Measurements from ENCODE around the gene NAGK. TPM values are rescaled to one million over a fixed set of nuclear protein-coding genes. Genes with fewer than 3 reads are reported as not detected.

Gene NAGK
- total and polyA plus RNA-seq, 12 donors = 56.8 to 262 (median 85.1) TPM

GRCh38 chr2:71120195-71120594, 51.7 kb downstream of the NAGK start:
- Histone ChIP-seq H3K27ac (no peak overlapping the region), H3K9me3 (replicated peaks in 1 of 3) (no peaks in the 10 kb centered on the region), H3K27me3 (no peaks in the 10 kb centered on the region), H3K4me3 (no peak overlapping the region), H3K36me3 (replicated peaks in 1 of 2) (peaks cover 0 to 29% of the 10 kb centered on the region in 2 donors), H3K4me1 (replicated peaks in 1 of 2) (no peaks in the 10 kb centered on the region)
- intact Hi-C loops (cut with DNase I) = no loop called here
- no peak for DNase-seq
- WGBS, 4 donors = 90% methylated on average over 6 of the region's 6 CpGs
- TF ChIP-seq, protein P1, sequence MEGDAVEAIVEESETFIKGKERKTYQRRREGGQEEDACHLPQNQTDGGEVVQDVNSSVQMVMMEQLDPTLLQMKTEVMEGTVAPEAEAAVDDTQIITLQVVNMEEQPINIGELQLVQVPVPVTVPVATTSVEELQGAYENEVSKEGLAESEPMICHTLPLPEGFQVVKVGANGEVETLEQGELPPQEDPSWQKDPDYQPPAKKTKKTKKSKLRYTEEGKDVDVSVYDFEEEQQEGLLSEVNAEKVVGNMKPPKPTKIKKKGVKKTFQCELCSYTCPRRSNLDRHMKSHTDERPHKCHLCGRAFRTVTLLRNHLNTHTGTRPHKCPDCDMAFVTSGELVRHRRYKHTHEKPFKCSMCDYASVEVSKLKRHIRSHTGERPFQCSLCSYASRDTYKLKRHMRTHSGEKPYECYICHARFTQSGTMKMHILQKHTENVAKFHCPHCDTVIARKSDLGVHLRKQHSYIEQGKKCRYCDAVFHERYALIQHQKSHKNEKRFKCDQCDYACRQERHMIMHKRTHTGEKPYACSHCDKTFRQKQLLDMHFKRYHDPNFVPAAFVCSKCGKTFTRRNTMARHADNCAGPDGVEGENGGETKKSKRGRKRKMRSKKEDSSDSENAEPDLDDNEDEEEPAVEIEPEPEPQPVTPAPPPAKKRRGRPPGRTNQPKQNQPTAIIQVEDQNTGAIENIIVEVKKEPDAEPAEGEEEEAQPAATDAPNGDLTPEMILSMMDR (IDR thresholded peaks at IDR 0.05) = no peak
- TF ChIP-seq POLR2A (IDR thresholded peaks at IDR 0.05) = no peak

- intact Hi-C loops (cut with DNase I) = no loop called here
- no peak overlapping the region for H3K4me3 ChIP-seq
- TF ChIP-seq, protein P1 (IDR thresholded peaks at IDR 0.05) = no peak
- no peak for TF ChIP-seq POLR2A (IDR thresholded peaks at IDR 0.05)
- 93 to 100% (median 100%) methylated on average over 1 of the region's 1 CpG for WGBS, 4 donors
- peaks cover 4 to 11% of the 10 kb centered on the region in 2 donors for H3K4me1 ChIP-seq (replicated peaks in 1 of 2)
- H3K9me3 ChIP-seq (replicated peaks in 1 of 3) = no peaks in the 10 kb centered on the region
- DNase-seq = no peak
- H3K27ac ChIP-seq = no peak overlapping the region
- H3K27me3 ChIP-seq = no peaks in the 10 kb centered on the region
- peaks cover 0 to 26% of the 10 kb centered on the region in 2 donors for H3K36me3 ChIP-seq (replicated peaks in 1 of 2)
Observed at GRCh38 chr2:71121479-71121878, 53.0 kb downstream of the NAGK start.

- Histone ChIP-seq H3K4me1 (replicated peaks in 1 of 2) (peaks cover 4 to 23% of the 10 kb centered on the region in 2 donors), H3K27me3 (no peaks in the 10 kb centered on the region), H3K27ac (no peak overlapping the region), H3K36me3 (replicated peaks in 1 of 2) (peaks cover 0 to 25% of the 10 kb centered on the region in 2 donors), H3K9me3 (replicated peaks in 1 of 3) (no peaks in the 10 kb centered on the region), H3K4me3 (no peak overlapping the region)
- intact Hi-C loops (cut with DNase I) = no loop called here
- WGBS, 4 donors = 92 to 98% (median 96%) methylated on average over 7 of the region's 7 CpGs
- TF ChIP-seq, protein P1 (IDR thresholded peaks at IDR 0.05) = no peak
- TF ChIP-seq POLR2A (IDR thresholded peaks at IDR 0.05) = no peak
- DNase-seq = no peak
Observed at GRCh38 chr2:71122387-71123298, 54.2 kb downstream of the NAGK start.

GRCh38 chr2:71125506-71126294, 57.3 kb downstream of the NAGK start:
- intact Hi-C loops (cut with DNase I) = no loop called here
- peak; percentile 38 to 70 (median 67) for DNase-seq
- H3K27me3 ChIP-seq = no peaks in the 10 kb centered on the region
- peaks cover 4 to 37% of the 10 kb centered on the region in 2 donors for H3K4me1 ChIP-seq (replicated peaks in 1 of 2)
- H3K27ac ChIP-seq = peak overlapping the region in 2 of 5 donors; percentile 3 to 32
- TF ChIP-seq POLR2A (IDR thresholded peaks at IDR 0.05) = no peak
- TF ChIP-seq, protein P1 (IDR thresholded peaks at IDR 0.05) = no peak
- no peak overlapping the region for H3K4me3 ChIP-seq
- H3K36me3 ChIP-seq (replicated peaks in 1 of 2) = peaks cover 0 to 9% of the 10 kb centered on the region in 2 donors
- no peaks in the 10 kb centered on the region for H3K9me3 ChIP-seq (replicated peaks in 1 of 3)
- WGBS, 4 donors = 60 to 69% (median 64%) methylated on average over 7 of the region's 7 CpGs
